ENCODE measurements around the gene SORT1. TPM values are rescaled to one million over a fixed set of nuclear protein-coding genes. Genes with fewer than 3 reads are reported as not detected.

SORT1 gene
- total RNA-seq, 4 donors from 2014 or later: 24.8 to 124 (median 96.0) TPM

DNA sequence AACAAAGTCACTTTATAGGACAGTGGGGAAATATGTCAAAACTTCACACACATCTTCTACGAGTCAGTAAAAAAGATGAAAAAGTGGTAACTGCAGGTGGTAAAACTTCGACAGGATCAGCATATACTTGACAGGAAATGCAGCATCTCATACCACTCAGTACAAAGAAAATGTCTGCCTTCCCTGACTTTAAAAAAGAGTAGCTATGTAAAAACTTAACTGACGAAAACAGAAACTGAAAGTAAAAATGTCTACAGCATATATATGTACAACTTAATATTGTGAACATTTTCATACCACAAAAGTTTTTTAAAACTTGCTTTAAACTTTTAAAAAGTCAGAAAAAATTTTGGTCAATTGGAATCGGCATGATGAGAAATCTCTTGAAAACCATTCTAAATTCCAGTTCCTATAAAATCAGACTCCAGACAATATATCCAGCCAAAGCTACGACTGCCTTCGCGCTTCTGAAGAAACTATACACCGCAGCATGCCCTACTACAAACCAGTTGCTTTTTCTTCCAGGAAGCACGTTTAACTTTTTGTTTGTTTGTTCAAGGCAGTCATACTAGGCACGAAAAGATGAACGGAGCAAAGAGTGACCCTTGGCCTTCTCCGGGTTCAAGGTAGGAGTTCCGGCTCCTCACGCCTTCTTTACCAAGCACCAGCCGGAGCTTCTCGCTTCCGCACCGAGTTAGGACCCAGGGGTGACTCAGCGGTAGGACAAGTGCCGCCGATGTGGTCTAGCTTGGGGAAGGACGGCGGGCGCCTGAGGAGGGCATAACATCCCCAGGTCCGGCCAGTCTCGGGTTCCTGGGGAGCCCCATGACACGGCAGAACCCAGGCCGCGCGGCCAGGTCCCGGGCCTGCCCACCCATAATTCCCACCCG is 27.9 kb upstream of the SORT1 start:
- no peaks in the 10 kb centered on the region for H3K9me3 ChIP-seq
- peaks cover 0 to 15% (median 0%) of the 10 kb centered on the region in 3 donors for H3K36me3 ChIP-seq
- TF ChIP-seq, protein P1, sequence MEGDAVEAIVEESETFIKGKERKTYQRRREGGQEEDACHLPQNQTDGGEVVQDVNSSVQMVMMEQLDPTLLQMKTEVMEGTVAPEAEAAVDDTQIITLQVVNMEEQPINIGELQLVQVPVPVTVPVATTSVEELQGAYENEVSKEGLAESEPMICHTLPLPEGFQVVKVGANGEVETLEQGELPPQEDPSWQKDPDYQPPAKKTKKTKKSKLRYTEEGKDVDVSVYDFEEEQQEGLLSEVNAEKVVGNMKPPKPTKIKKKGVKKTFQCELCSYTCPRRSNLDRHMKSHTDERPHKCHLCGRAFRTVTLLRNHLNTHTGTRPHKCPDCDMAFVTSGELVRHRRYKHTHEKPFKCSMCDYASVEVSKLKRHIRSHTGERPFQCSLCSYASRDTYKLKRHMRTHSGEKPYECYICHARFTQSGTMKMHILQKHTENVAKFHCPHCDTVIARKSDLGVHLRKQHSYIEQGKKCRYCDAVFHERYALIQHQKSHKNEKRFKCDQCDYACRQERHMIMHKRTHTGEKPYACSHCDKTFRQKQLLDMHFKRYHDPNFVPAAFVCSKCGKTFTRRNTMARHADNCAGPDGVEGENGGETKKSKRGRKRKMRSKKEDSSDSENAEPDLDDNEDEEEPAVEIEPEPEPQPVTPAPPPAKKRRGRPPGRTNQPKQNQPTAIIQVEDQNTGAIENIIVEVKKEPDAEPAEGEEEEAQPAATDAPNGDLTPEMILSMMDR (IDR thresholded peaks at IDR 0.05): no peak
- TF ChIP-seq POLR2A (IDR thresholded peaks at IDR 0.05): no peak
- H3K4me3 ChIP-seq: peak overlapping the region; percentile 53 to 91 (median 86)
- no peaks in the 10 kb centered on the region for H3K27me3 ChIP-seq
- H3K4me1 ChIP-seq: peaks cover 0 to 25% (median 9%) of the 10 kb centered on the region in 4 donors
- peak in 2 of 3 donors; percentile 50 to 79 for DNase-seq
- peak overlapping the region; percentile 76 to 96 (median 89) for H3K27ac ChIP-seq

DNA sequence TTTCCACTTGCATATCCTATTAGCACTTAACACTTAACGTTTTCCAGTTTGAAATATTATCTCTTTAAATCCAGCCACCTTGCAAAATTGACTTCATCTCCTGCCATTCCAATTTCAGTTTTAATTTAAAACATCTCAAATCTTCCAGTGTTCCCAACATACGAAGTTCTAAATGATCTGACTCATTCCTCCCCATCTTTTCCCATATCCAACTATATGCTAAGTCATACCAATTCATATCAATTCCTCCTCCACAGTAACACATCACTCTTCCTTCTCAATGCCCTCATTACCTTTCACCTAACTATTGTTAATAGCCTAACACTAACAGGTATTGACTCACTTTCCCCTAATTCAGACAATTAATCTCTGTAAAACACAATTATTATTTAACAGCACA is 25.8 kb upstream of the SORT1 start:
- Histone ChIP-seq H3K27me3 (no peaks in the 10 kb centered on the region), H3K9me3 (no peaks in the 10 kb centered on the region), H3K36me3 (peaks cover 0 to 36% (median 0%) of the 10 kb centered on the region in 3 donors), H3K27ac (no peak overlapping the region), H3K4me1 (peaks cover 0 to 25% (median 9%) of the 10 kb centered on the region in 4 donors), H3K4me3 (no peak overlapping the region)
- no peak for DNase-seq
- no peak for TF ChIP-seq POLR2A (IDR thresholded peaks at IDR 0.05)
- TF ChIP-seq, protein P1 (IDR thresholded peaks at IDR 0.05): no peak

DNA sequence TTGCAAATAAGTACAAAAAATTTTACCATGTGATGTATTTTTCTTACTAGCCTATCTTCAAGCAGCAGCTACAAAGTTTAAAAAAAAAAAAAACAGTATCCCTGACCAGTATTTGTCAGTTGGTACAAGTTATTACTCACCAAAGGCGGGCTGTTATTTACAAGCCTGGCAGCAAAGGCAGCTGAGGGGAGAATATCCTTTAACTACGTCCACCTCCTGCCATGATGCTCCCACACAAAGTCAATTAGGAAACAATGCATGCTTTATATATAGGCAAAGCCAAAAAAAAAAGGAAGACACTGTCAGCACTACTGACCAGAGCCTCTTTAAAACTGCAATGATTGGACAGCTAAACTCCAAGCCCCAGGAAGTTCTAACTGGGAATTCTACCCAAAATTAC is 14.8 kb upstream of the SORT1 start:
- no peak for DNase-seq
- Histone ChIP-seq H3K4me3 (no peak overlapping the region), H3K9me3 (no peaks in the 10 kb centered on the region), H3K4me1 (no peaks in the 10 kb centered on the region), H3K27me3 (no peaks in the 10 kb centered on the region), H3K27ac (no peak overlapping the region), H3K36me3 (peaks cover 0 to 94% (median 0%) of the 10 kb centered on the region in 3 donors)
- no peak for TF ChIP-seq POLR2A (IDR thresholded peaks at IDR 0.05)
- TF ChIP-seq, protein P1 (IDR thresholded peaks at IDR 0.05): no peak

DNA sequence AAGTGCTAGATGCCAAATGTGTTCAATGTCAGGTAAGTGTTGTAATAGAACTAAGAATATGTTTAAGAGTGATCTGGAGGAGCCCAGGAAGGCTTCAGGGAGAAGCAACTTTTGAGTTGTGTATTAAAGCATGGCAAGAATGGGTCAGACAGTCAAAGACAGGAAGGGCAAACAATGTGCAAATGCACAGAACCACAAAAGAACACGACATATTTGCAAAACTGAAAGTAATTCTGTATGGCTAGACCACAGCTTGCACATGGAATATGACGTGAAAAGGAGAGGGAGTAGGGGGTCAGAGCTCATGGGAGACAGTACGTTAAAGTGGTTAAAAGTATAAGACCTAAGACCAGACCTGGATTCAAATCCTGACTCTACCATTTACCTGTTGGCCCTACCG is 7.1 kb upstream of the SORT1 start:
- Histone ChIP-seq H3K9me3 (no peaks in the 10 kb centered on the region), H3K4me1 (no peaks in the 10 kb centered on the region), H3K4me3 (no peak overlapping the region), H3K27me3 (no peaks in the 10 kb centered on the region), H3K27ac (no peak overlapping the region), H3K36me3 (peaks cover 0 to 70% (median 0%) of the 10 kb centered on the region in 3 donors)
- no peak for DNase-seq
- TF ChIP-seq POLR2A (IDR thresholded peaks at IDR 0.05): no peak
- TF ChIP-seq, protein P1 (IDR thresholded peaks at IDR 0.05): no peak

DNA sequence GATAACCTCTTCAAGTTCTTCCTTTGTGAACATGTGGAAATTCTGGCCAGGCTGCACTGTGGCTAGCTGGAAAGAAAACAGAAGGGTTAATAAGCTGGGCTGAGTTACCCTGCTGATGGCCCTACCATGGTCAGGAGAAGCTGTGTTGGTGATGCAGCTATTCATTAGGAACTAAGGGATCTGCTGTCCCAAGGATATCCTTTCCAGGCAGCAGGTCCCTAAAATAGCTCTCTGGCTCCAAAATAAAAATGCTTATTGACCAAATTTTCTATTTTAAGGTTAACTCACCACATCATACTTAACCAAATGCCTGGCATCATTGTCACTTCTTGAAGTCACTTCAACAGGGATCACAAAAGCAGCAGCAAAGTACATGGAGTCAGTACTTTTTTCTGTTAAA is 4.3 kb upstream of the SORT1 start:
- Histone ChIP-seq H3K36me3 (peaks cover 0 to 48% (median 0%) of the 10 kb centered on the region in 3 donors), H3K4me1 (peaks cover 0 to 11% (median 6%) of the 10 kb centered on the region in 4 donors), H3K27me3 (no peaks in the 10 kb centered on the region), H3K4me3 (no peak overlapping the region), H3K9me3 (no peaks in the 10 kb centered on the region), H3K27ac (no peak overlapping the region)
- no peak for DNase-seq
- TF ChIP-seq, protein P1 (IDR thresholded peaks at IDR 0.05): no peak
- TF ChIP-seq POLR2A (IDR thresholded peaks at IDR 0.05): no peak

Data from Peyer's patch (tissue), 4 donors.